Neural progenitor cell (in vitro differentiated cells): Measurements from ENCODE around the gene GATA6. TPM values are rescaled to one million over a fixed set of nuclear protein-coding genes. Genes with fewer than 3 reads are reported as not detected.

Experiments used
- DNase-seq: peaks from one replicate; pipeline ENCODE4 v3.0.0-alpha.2; 2016; ENCODE audit warnings: low spot score
- H2AFZ ChIP-seq: fragments of 200-600 bp; sonication (generic); replicated peaks from 2 replicates; pipeline ENCODE4 v1.6.1; 2016; ENCODE audit warnings: antibody characterized with exemption
- H3F3A ChIP-seq: fragments of 200-600 bp; sonication (generic); 2 replicates; pipeline ENCODE4 v1.6.1; 2016; ENCODE audit warnings: antibody characterized with exemption, low read depth
- H3K27ac ChIP-seq: fragments of 200-600 bp; sonication (generic); 2 replicates; pipeline ENCODE4 v1.5.1; 2016; ENCODE audit warnings: mild to moderate bottlenecking
- H3K27me3 ChIP-seq: fragments of 200-600 bp; sonication (generic); 2 replicates; pipeline ENCODE4 v1.6.1; 2016; ENCODE audit warnings: mild to moderate bottlenecking, moderate library complexity
- H3K36me3 ChIP-seq: fragments of 200-600 bp; sonication (generic); 2 replicates; pipeline ENCODE4 v1.5.1; 2016
- H3K4me1 ChIP-seq: fragments of 200-600 bp; sonication (generic); 2 replicates; pipeline ENCODE4 v1.6.1; 2016; ENCODE audit warnings: mixed run types
- H3K4me2 ChIP-seq: fragments of 200-600 bp; sonication (generic); 2 replicates; pipeline ENCODE4 v1.6.1; 2016
- H3K4me3 ChIP-seq: fragments of 200-600 bp; sonication (generic); 2 replicates; pipeline ENCODE4 v1.5.1; 2016
- H3K79me2 ChIP-seq: fragments of 200-600 bp; sonication (generic); 2 replicates; pipeline ENCODE4 v1.6.1; 2016; ENCODE audit warnings: low read depth
- H3K9ac ChIP-seq: fragments of 200-600 bp; sonication (generic); 2 replicates; pipeline ENCODE4 v1.6.1; 2016
- H3K9me3 ChIP-seq: fragments of 200-600 bp; sonication (generic); 2 replicates; pipeline ENCODE4 v1.5.1; 2016; ENCODE audit warnings: low read depth
- H4K20me1 ChIP-seq: fragments of 200-600 bp; sonication (generic); 2 replicates; pipeline ENCODE4 v1.6.1; 2016; ENCODE audit warnings: low read depth
- H3K27ac Mint-ChIP-seq: 3 replicates; pipeline ENCODE4 v1.8.0; 2021; ENCODE audit warnings: mixed read lengths
- H3K27me3 Mint-ChIP-seq: 2 replicates; pipeline ENCODE4 v1.8.0; 2022; ENCODE audit warnings: low read depth, mild to moderate bottlenecking, inconsistent platforms, moderate library complexity, mixed read lengths; ENCODE audit not compliant: insufficient read depth
- H3K36me3 Mint-ChIP-seq: 3 replicates; pipeline ENCODE4 v1.8.0; 2021; ENCODE audit warnings: mixed read lengths
- H3K4me1 Mint-ChIP-seq: 3 replicates; pipeline ENCODE4 v1.8.0; 2021; ENCODE audit warnings: mixed read lengths
- H3K4me3 Mint-ChIP-seq: 3 replicates; pipeline ENCODE4 v1.8.0; 2021; ENCODE audit warnings: mild to moderate bottlenecking, moderate library complexity, mixed read lengths
- H3K9me3 Mint-ChIP-seq: 3 replicates; pipeline ENCODE4 v1.8.0; 2020; ENCODE audit warnings: mixed read lengths
- CTCF ChIP-seq: fragments of 200-600 bp; sonication (generic); IDR thresholded peaks from 2 replicates; pipeline ENCODE4 v1.5.1; 2017; ENCODE audit warnings: antibody characterized with exemption, mild to moderate bottlenecking
- EZH2 ChIP-seq: fragments of 200-600 bp; sonication (generic); IDR thresholded peaks from 2 replicates; pipeline ENCODE4 v1.6.1; 2017; ENCODE audit warnings: antibody characterized with exemption, mild to moderate bottlenecking, moderate library complexity
- EZH2phosphoT487 ChIP-seq: fragments of 200-600 bp; sonication (generic); IDR thresholded peaks from 2 replicates; pipeline ENCODE4 v1.6.1; 2017; ENCODE audit warnings: antibody characterized with exemption
- total RNA-seq: library from RNA; depleted of rRNA; stranded (reverse); fragments of >200 nt; gene quantifications from 2 replicates; pipeline ENCODE4 v1.2.3, GENCODE V29; 2015; ENCODE audit warnings: low replicate concordance

Gene GATA6
- total RNA-seq, 1 donor from 2014 or later = 0.26 TPM

GRCh38 chr18:22224339-22224738 is 55.0 kb downstream of the GATA6 start:
- no peak overlapping the region for H3K27ac ChIP-seq
- Mint-ChIP-seq H3K27ac (no peak overlapping the region), H3K4me1 (no peaks in the 10 kb centered on the region), H3K36me3 (no peaks in the 10 kb centered on the region), H3K9me3 (no peaks in the 10 kb centered on the region), H3K4me3 (no peak overlapping the region), H3K27me3 (peaks cover 12% of the 10 kb centered on the region)
- no peaks in the 10 kb centered on the region for H3F3A ChIP-seq
- H2AFZ ChIP-seq = no peak overlapping the region
- no peak for DNase-seq
- no peak overlapping the region for H3K9ac ChIP-seq
- no peaks in the 10 kb centered on the region for H3K9me3 ChIP-seq
- peaks cover 25% of the 10 kb centered on the region for H3K27me3 ChIP-seq
- no peaks in the 10 kb centered on the region for H3K79me2 ChIP-seq
- H3K4me2 ChIP-seq = no peak overlapping the region
- H4K20me1 ChIP-seq = no peaks in the 10 kb centered on the region
- H3K36me3 ChIP-seq = no peaks in the 10 kb centered on the region
- no peaks in the 10 kb centered on the region for H3K4me1 ChIP-seq
- TF ChIP-seq CTCF (no peak), EZH2phosphoT487 (no peak), EZH2 (no peak)
- no peak overlapping the region for H3K4me3 ChIP-seq

GRCh38 chr18:22226801-22227200 is 57.4 kb downstream of the GATA6 start:
- Histone ChIP-seq H3K9ac (no peak overlapping the region), H3K4me1 (no peaks in the 10 kb centered on the region), H3K79me2 (no peaks in the 10 kb centered on the region), H3K4me3 (no peak overlapping the region), H3F3A (no peaks in the 10 kb centered on the region), H3K36me3 (no peaks in the 10 kb centered on the region), H3K27me3 (peaks cover 8% of the 10 kb centered on the region), H3K4me2 (no peak overlapping the region), H3K27ac (no peak overlapping the region), H3K9me3 (no peaks in the 10 kb centered on the region), H2AFZ (no peak overlapping the region), H4K20me1 (no peaks in the 10 kb centered on the region)
- Mint-ChIP-seq H3K27me3 (peaks cover 2% of the 10 kb centered on the region), H3K4me3 (no peak overlapping the region), H3K36me3 (no peaks in the 10 kb centered on the region), H3K27ac (no peak overlapping the region), H3K9me3 (no peaks in the 10 kb centered on the region), H3K4me1 (no peaks in the 10 kb centered on the region)
- no peak for DNase-seq
- no peak for TF ChIP-seq EZH2
- no peak for TF ChIP-seq CTCF
- no peak for TF ChIP-seq EZH2phosphoT487

GRCh38 chr18:22228976-22229375 is 59.6 kb downstream of the GATA6 start:
- Histone ChIP-seq H3K9ac (no peak overlapping the region), H3K4me2 (no peak overlapping the region), H3F3A (no peaks in the 10 kb centered on the region), H3K36me3 (no peaks in the 10 kb centered on the region), H4K20me1 (no peaks in the 10 kb centered on the region), H3K27me3 (no peaks in the 10 kb centered on the region), H3K9me3 (no peaks in the 10 kb centered on the region), H3K27ac (no peak overlapping the region), H3K79me2 (no peaks in the 10 kb centered on the region), H3K4me1 (no peaks in the 10 kb centered on the region), H3K4me3 (no peak overlapping the region), H2AFZ (no peak overlapping the region)
- Mint-ChIP-seq H3K27me3 (peaks cover 2% of the 10 kb centered on the region), H3K9me3 (no peaks in the 10 kb centered on the region), H3K36me3 (no peaks in the 10 kb centered on the region), H3K4me1 (no peaks in the 10 kb centered on the region), H3K4me3 (no peak overlapping the region), H3K27ac (no peak overlapping the region)
- TF ChIP-seq EZH2 (no peak), EZH2phosphoT487 (no peak)
- no peak for DNase-seq

- Histone ChIP-seq H3F3A (no peaks in the 10 kb centered on the region), H3K4me2 (no peak overlapping the region), H3K27me3 (no peaks in the 10 kb centered on the region), H3K9me3 (no peaks in the 10 kb centered on the region), H3K79me2 (no peaks in the 10 kb centered on the region), H2AFZ (no peak overlapping the region), H3K27ac (no peak overlapping the region), H3K36me3 (no peaks in the 10 kb centered on the region), H4K20me1 (no peaks in the 10 kb centered on the region), H3K9ac (no peak overlapping the region), H3K4me3 (no peak overlapping the region), H3K4me1 (no peaks in the 10 kb centered on the region)
- H3K4me1 Mint-ChIP-seq = no peaks in the 10 kb centered on the region
- H3K9me3 Mint-ChIP-seq = no peaks in the 10 kb centered on the region
- peaks cover 2% of the 10 kb centered on the region for H3K27me3 Mint-ChIP-seq
- no peak for DNase-seq
- H3K36me3 Mint-ChIP-seq = no peaks in the 10 kb centered on the region
- H3K4me3 Mint-ChIP-seq = no peak overlapping the region
- H3K27ac Mint-ChIP-seq = no peak overlapping the region
- TF ChIP-seq EZH2 = no peak
- no peak for TF ChIP-seq CTCF
- no peak for TF ChIP-seq EZH2phosphoT487
Measured at GRCh38 chr18:22229456-22230124, 60.2 kb downstream of the GATA6 start.
